Fibroblast of skin of left quadriceps (primary cell): Measurements from ENCODE around the gene IFI27L2.

ENCODE experiments used
- DNase-seq, 2 experiments: peaks; one replicate each; pipeline ENCODE4 v3.0.0-alpha.2; 2013; ENCODE audit warnings: low read depth in 2 of 2

Gene IFI27L2

GRCh38 chr14:94101748-94102147 lies 27.7 kb downstream of the IFI27L2 start:
- no peak for DNase-seq

GRCh38 chr14:94100847-94101246 lies 28.6 kb downstream of the IFI27L2 start:
- peak; percentile 54 to 60 for DNase-seq

- DNase-seq = no peak
Measured at GRCh38 chr14:94099006-94099405, 30.4 kb downstream of the IFI27L2 start.

- peak; percentile 91 to 93 for DNase-seq
Measured at GRCh38 chr14:94098326-94098992, 30.9 kb downstream of the IFI27L2 start.

- no peak for DNase-seq
Measured at GRCh38 chr14:94097091-94097490, 32.3 kb downstream of the IFI27L2 start.

- DNase-seq = no peak
Measured at GRCh38 chr14:94093418-94093817, 36.0 kb downstream of the IFI27L2 start.

GRCh38 chr14:94089479-94089878 lies 39.9 kb downstream of the IFI27L2 start:
- DNase-seq = no peak

- DNase-seq = no peak
Measured at GRCh38 chr14:94088516-94088915, 40.9 kb downstream of the IFI27L2 start.

GRCh38 chr14:94087891-94088290 lies 41.5 kb downstream of the IFI27L2 start:
- no peak for DNase-seq

- DNase-seq = no peak
Measured at GRCh38 chr14:94081386-94081820, 48.0 kb downstream of the IFI27L2 start.

- peak; percentile 80 to 83 for DNase-seq
Measured at GRCh38 chr14:94080621-94081385, 48.6 kb downstream of the IFI27L2 start, which contains the start of the genes DDX24 and IFI27L1. TSS of gene DDX24 (minus strand) at chr14:94081202. CDS start at chr14:94079742, 1,460 bp downstream. TSS of gene IFI27L1 (plus strand) at chr14:94081310. CDS start at chr14:94096938, 15,628 bp downstream.

GRCh38 chr14:94079891-94080620 lies 49.3 kb downstream of the IFI27L2 start:
- DNase-seq = no peak

- DNase-seq = no peak
Measured at GRCh38 chr14:94077823-94078222, 51.6 kb downstream of the IFI27L2 start.
